ENCODE results near the gene DIDO1.

Gene DIDO1

DNA sequence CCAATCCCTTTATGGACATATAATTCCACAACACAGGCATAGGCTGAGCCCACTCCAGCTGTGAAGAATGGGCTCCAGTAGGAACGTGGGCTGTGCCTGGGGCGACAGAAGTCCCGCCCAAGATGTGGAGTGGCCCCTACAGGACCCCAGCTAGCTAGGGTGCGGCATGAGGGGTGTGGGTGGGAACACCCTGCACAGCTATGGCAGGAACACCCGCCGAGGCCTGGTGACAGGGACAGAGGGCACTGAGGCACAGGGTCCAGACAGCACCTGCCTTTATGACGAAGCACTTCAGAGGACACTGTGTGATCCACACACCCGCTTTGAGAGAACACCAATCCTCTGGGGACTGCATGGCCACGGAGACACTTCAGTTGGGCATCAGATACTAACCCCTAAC lies 36.4 kb downstream of the DIDO1 start:
- TF ChIP-seq CTCF (IDR thresholded peaks at IDR 0.05) = no peak

DNA sequence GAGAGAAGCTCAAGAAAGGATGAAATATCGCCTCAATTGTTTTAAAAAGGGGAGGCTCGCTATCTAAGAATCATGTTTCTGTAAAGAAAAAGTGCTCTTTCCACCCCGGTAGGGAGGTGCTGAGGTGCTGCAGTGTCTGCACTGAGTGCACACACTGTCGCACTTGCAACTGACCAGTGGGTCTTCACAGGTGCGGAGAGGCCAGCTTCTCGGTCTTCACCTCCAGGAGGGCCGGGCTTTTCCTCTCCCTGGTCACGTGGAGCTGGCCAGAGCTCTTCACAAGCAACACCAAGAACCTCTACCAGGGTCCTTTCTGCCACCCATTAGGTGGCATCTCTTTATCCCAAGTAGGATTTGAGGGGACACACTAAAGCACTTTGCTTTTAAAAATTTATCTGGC lies 36.9 kb downstream of the DIDO1 start:
- TF ChIP-seq CTCF (IDR thresholded peaks at IDR 0.05) = no peak

- TF ChIP-seq CTCF (IDR thresholded peaks at IDR 0.05) = no peak
These were observed 37.4 kb downstream of the DIDO1 start for GRCh38 chr20:62888910-62889309.

- TF ChIP-seq CTCF (IDR thresholded peaks at IDR 0.05) = no peak
These were observed 37.9 kb downstream of the DIDO1 start for GRCh38 chr20:62888406-62888805.

DNA sequence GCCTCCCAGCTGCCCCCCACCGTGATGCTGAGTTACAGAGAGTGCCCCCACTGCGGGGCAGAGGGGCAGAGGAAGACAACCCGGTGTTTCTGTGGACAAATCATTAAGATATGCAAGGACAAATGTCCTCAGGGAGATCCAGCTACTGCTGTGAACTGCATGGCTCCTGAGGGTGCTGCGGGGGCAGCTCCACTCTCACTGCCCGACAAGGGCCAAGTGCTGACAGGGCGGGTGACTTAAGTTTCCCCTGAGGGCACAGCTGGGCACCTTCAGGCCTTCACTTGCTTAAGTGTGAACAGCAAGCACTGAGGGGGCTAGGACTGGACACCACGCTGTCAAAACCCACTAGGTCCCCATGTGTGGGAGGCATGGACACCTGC lies 38.5 kb downstream of the DIDO1 start:
- no peak for TF ChIP-seq CTCF (IDR thresholded peaks at IDR 0.05)

GRCh38 chr20:62887152-62887859 lies 39.0 kb downstream of the DIDO1 start:
- TF ChIP-seq CTCF (IDR thresholded peaks at IDR 0.05) = no peak

GRCh38 chr20:62886709-62887058 lies 39.6 kb downstream of the DIDO1 start:
- TF ChIP-seq CTCF (IDR thresholded peaks at IDR 0.05) = no peak

All from LNCAP (cell line).